ENCODE results near the gene PKN2. TPM values are rescaled to one million over a fixed set of nuclear protein-coding genes. Genes with fewer than 3 reads are reported as not detected.

Gene PKN2
- total RNA-seq, 4 donors from 2014 or later: 30.9 to 47.8 (median 38.4) TPM

GRCh38 chr1:88735909-88736308 lies 51.8 kb downstream of the PKN2 start:
- ATAC-seq: no peak
- Histone ChIP-seq H3K4me3 (no peak overlapping the region), H3K27me3 (no peaks in the 10 kb centered on the region), H3K9me3 (peaks cover 0 to 15% (median 0%) of the 10 kb centered on the region in 3 donors), H3K36me3 (no peaks in the 10 kb centered on the region), H3K27ac (no peak overlapping the region), H3K4me1 (peaks cover 4 to 15% (median 4%) of the 10 kb centered on the region in 3 donors)
- WGBS, 2 donors (ENCODE audit: low coverage in 1 of 2): 100% methylated on average over 1 of the region's 1 CpG; no CpG with 5 or more reads in 1 of the 2 donors
- TF ChIP-seq POLR2AphosphoS5 (IDR thresholded peaks at IDR 0.05) (no peak), EP300 (IDR thresholded peaks at IDR 0.05) (no peak), POLR2A (IDR thresholded peaks at IDR 0.05) (no peak)
- TF ChIP-seq, protein P1, sequence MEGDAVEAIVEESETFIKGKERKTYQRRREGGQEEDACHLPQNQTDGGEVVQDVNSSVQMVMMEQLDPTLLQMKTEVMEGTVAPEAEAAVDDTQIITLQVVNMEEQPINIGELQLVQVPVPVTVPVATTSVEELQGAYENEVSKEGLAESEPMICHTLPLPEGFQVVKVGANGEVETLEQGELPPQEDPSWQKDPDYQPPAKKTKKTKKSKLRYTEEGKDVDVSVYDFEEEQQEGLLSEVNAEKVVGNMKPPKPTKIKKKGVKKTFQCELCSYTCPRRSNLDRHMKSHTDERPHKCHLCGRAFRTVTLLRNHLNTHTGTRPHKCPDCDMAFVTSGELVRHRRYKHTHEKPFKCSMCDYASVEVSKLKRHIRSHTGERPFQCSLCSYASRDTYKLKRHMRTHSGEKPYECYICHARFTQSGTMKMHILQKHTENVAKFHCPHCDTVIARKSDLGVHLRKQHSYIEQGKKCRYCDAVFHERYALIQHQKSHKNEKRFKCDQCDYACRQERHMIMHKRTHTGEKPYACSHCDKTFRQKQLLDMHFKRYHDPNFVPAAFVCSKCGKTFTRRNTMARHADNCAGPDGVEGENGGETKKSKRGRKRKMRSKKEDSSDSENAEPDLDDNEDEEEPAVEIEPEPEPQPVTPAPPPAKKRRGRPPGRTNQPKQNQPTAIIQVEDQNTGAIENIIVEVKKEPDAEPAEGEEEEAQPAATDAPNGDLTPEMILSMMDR (IDR thresholded peaks at IDR 0.05): no peak

DNA sequence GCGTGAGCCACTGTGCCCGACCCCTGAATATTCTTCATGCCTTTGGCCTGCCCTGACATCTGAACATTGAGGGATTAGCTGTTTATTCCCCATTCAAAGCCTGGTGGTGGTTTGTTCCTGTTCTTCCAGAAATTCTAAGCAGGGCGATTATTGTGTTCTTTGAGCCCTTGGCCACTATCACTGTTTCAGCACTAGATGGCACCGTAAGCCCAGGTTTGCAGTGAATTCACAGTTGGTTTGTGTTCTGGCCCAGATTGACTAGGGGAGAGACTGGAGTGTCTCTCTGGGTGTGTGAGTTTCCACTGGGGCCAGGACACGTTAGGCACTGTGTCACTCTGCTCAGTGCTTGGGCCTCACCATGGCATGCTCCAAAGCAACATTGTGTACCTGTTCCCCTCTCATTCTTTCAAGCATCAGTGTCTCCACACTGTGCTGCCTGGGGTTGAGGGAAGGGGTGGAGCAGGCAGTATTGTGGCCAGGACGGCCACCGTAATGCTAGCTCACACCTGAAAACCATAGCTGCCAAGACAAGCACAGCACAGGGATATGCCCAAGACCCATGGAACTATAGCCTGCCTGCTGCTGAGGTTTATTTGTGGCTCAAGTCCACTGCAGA lies 52.7 kb downstream of the PKN2 start:
- H3K4me1 ChIP-seq: peaks cover 0 to 14% (median 0%) of the 10 kb centered on the region in 3 donors
- peak; percentile 3 for ATAC-seq
- peaks cover 0 to 15% (median 0%) of the 10 kb centered on the region in 3 donors for H3K9me3 ChIP-seq
- no peak for TF ChIP-seq POLR2AphosphoS5 (IDR thresholded peaks at IDR 0.05)
- TF ChIP-seq, protein P1 (IDR thresholded peaks at IDR 0.05): peak in 1 of 4 experiments; percentile 30
- H3K27ac ChIP-seq: no peak overlapping the region
- H3K4me3 ChIP-seq: no peak overlapping the region
- H3K36me3 ChIP-seq: no peaks in the 10 kb centered on the region
- H3K27me3 ChIP-seq: no peaks in the 10 kb centered on the region
- WGBS, 2 donors (ENCODE audit: low coverage in 1 of 2): 95% methylated on average over 4 of the region's 7 CpGs; no CpG with 5 or more reads in 1 of the 2 donors

GRCh38 chr1:88737338-88737927 lies 53.4 kb downstream of the PKN2 start:
- no peaks in the 10 kb centered on the region for H3K27me3 ChIP-seq
- H3K4me1 ChIP-seq: peaks cover 0 to 7% (median 0%) of the 10 kb centered on the region in 3 donors
- peaks cover 0 to 15% (median 0%) of the 10 kb centered on the region in 3 donors for H3K9me3 ChIP-seq
- no peaks in the 10 kb centered on the region for H3K36me3 ChIP-seq
- WGBS, 2 donors (ENCODE audit: low coverage in 1 of 2): no CpG with 5 or more reads among the region's 3 CpGs
- TF ChIP-seq EP300 (IDR thresholded peaks at IDR 0.05) (no peak), POLR2AphosphoS5 (IDR thresholded peaks at IDR 0.05) (no peak)
- TF ChIP-seq, protein P1 (IDR thresholded peaks at IDR 0.05): no peak
- H3K27ac ChIP-seq: no peak overlapping the region
- no peak overlapping the region for H3K4me3 ChIP-seq
- no peak for ATAC-seq

DNA sequence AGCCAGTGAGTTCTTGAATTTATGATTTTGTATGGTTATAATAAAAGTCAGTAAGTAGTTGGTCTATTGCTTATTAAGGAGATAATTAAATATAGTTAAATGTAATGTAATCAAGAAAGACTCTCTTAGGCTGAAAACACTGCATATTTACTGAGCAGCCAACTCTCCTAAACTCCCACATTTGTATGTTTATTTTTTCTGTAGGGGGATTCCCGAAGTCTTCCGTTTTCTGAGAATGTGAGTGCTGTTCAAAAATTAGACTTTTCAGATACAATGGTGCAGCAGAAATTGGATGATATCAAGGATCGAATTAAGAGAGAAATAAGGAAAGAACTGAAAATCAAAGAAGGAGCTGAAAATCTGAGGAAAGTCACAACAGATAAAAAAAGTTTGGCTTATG lies 56.7 kb downstream of the PKN2 start:
- H3K4me3 ChIP-seq: no peak overlapping the region
- WGBS, 2 donors (ENCODE audit: low coverage in 1 of 2): 32 to 36% methylated on average over 3 of the region's 3 CpGs
- no peak for TF ChIP-seq POLR2AphosphoS5 (IDR thresholded peaks at IDR 0.05)
- TF ChIP-seq POLR2A (IDR thresholded peaks at IDR 0.05): no peak
- TF ChIP-seq EP300 (IDR thresholded peaks at IDR 0.05): no peak
- TF ChIP-seq, protein P1 (IDR thresholded peaks at IDR 0.05): no peak
- ATAC-seq: no peak
- H3K36me3 ChIP-seq: no peaks in the 10 kb centered on the region
- H3K27me3 ChIP-seq: no peaks in the 10 kb centered on the region
- no peak overlapping the region for H3K27ac ChIP-seq
- H3K9me3 ChIP-seq: peaks cover 0 to 6% (median 0%) of the 10 kb centered on the region in 3 donors
- peaks cover 0 to 11% (median 0%) of the 10 kb centered on the region in 3 donors for H3K4me1 ChIP-seq

DNA sequence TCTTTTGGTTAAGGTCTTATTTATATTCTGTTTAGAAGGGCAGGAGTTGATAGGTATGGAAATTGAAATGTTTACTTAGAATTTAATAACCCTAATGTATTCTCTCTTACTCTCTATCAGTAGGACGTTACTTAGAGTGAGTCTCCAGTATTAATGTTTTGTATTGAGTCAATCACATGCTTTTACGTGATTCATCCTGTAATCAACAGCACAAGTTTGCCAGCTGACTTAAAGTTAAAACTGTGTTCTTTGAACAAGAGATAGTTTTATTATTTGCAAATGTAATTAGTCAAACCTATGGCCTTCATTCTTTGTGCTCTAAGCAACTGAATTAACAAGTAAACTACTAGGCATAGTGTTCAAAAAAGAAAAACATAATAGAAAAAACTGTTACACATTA lies 57.3 kb downstream of the PKN2 start:
- WGBS, 2 donors (ENCODE audit: low coverage in 1 of 2): 22 to 23% methylated on average over 2 of the region's 2 CpGs
- no peaks in the 10 kb centered on the region for H3K27me3 ChIP-seq
- no peak overlapping the region for H3K4me3 ChIP-seq
- no peak for ATAC-seq
- no peaks in the 10 kb centered on the region for H3K36me3 ChIP-seq
- no peak overlapping the region for H3K27ac ChIP-seq
- no peaks in the 10 kb centered on the region for H3K9me3 ChIP-seq
- peaks cover 0 to 11% (median 0%) of the 10 kb centered on the region in 3 donors for H3K4me1 ChIP-seq
- TF ChIP-seq POLR2AphosphoS5 (IDR thresholded peaks at IDR 0.05): no peak
- TF ChIP-seq POLR2A (IDR thresholded peaks at IDR 0.05): no peak
- no peak for TF ChIP-seq EP300 (IDR thresholded peaks at IDR 0.05)
- TF ChIP-seq, protein P1 (IDR thresholded peaks at IDR 0.05): no peak

Data from gastroesophageal sphincter (tissue), 4 donors.